Measurements from ENCODE around the gene PFKL.

Gene PFKL

GRCh38 chr21:44299458-44300261 lies at the start of gene PFKL:
Gene PFKL, plus strand, starts transcription at chr21:44300053. Its CDS starts 53 bp downstream, at chr21:44300106.
- peak; percentile 48 for DNase-seq (ENCODE audit: low spot score)

GRCh38 chr21:44253832-44254710 lies 45.8 kb upstream of the PFKL start:
- DNase-seq (ENCODE audit: low spot score): no peak

- no peak for DNase-seq (ENCODE audit: low spot score)
Measured at GRCh38 chr21:44255511-44255981, 44.3 kb upstream of the PFKL start.

- no peak for DNase-seq (ENCODE audit: low spot score)
Measured at GRCh38 chr21:44258056-44258725, 41.7 kb upstream of the PFKL start.

GRCh38 chr21:44259082-44259705 lies 40.7 kb upstream of the PFKL start:
- DNase-seq (ENCODE audit: low spot score): no peak

- no peak for DNase-seq (ENCODE audit: low spot score)
Measured at GRCh38 chr21:44260066-44260465, 39.8 kb upstream of the PFKL start.

- no peak for DNase-seq (ENCODE audit: low spot score)
Measured at GRCh38 chr21:44260791-44261631, 38.8 kb upstream of the PFKL start.

- no peak for DNase-seq (ENCODE audit: low spot score)
Measured at GRCh38 chr21:44261675-44262295, 38.1 kb upstream of the PFKL start, which contains the start of gene DNMT3L. Gene DNMT3L, minus strand, starts transcription at chr21:44261897. Its CDS starts 638 bp downstream, at chr21:44261259.

GRCh38 chr21:44262338-44263056 lies 37.4 kb upstream of the PFKL start:
- DNase-seq (ENCODE audit: low spot score): no peak

GRCh38 chr21:44263221-44263760 lies 36.6 kb upstream of the PFKL start:
- DNase-seq (ENCODE audit: low spot score): no peak

- no peak for DNase-seq (ENCODE audit: low spot score)
Measured at GRCh38 chr21:44263768-44264167, 36.1 kb upstream of the PFKL start.

GRCh38 chr21:44265734-44266270 lies 34.1 kb upstream of the PFKL start:
- DNase-seq (ENCODE audit: low spot score): no peak

GRCh38 chr21:44267655-44268142 lies 32.2 kb upstream of the PFKL start:
- DNase-seq (ENCODE audit: low spot score): no peak

- no peak for DNase-seq (ENCODE audit: low spot score)
Measured at GRCh38 chr21:44269090-44269489, 30.8 kb upstream of the PFKL start.

- DNase-seq (ENCODE audit: low spot score): no peak
Measured at GRCh38 chr21:44271558-44272283, 28.1 kb upstream of the PFKL start.

GRCh38 chr21:44272284-44272858 lies 27.5 kb upstream of the PFKL start:
- no peak for DNase-seq (ENCODE audit: low spot score)

- DNase-seq (ENCODE audit: low spot score): no peak
Measured at GRCh38 chr21:44273046-44273445, 26.8 kb upstream of the PFKL start.

- no peak for DNase-seq (ENCODE audit: low spot score)
Measured at GRCh38 chr21:44275041-44275440, 24.8 kb upstream of the PFKL start.
